IPS-20b (cell line): ENCODE results near the gene SLC16A7.

Experiments used
- H3K27ac ChIP-seq: one replicate; pipeline ENCODE4 v1.5.1; 2013; ENCODE audit warnings: low read length
- H3K27me3 ChIP-seq: 2 replicates; pipeline ENCODE4 v1.6.1; 2013; ENCODE audit warnings: mild to moderate bottlenecking, low read length, inconsistent platforms; ENCODE audit not compliant: insufficient read depth
- H3K36me3 ChIP-seq: 2 replicates; pipeline ENCODE4 v1.6.1; 2013; ENCODE audit warnings: low read depth, mild to moderate bottlenecking, inconsistent platforms, low read length, moderate library complexity; ENCODE audit not compliant: insufficient read depth
- H3K4me1 ChIP-seq: 2 replicates; pipeline ENCODE4 v1.6.1; 2013; ENCODE audit warnings: mild to moderate bottlenecking, control low read depth, inconsistent platforms, low read length, moderate library complexity; ENCODE audit not compliant: insufficient read depth
- H3K4me3 ChIP-seq: 2 replicates; pipeline ENCODE4 v1.5.1; 2013; ENCODE audit warnings: mild to moderate bottlenecking, low read length, inconsistent platforms
- H3K9ac ChIP-seq: 2 replicates; pipeline ENCODE4 v1.6.1; 2013; ENCODE audit warnings: low read depth, mild to moderate bottlenecking, inconsistent platforms, low read length, moderate library complexity
- H3K9me3 ChIP-seq: 2 replicates; pipeline ENCODE4 v1.6.1; 2013; ENCODE audit warnings: mild to moderate bottlenecking, low read depth, low read length, inconsistent platforms; ENCODE audit not compliant: insufficient read depth

SLC16A7 gene

DNA sequence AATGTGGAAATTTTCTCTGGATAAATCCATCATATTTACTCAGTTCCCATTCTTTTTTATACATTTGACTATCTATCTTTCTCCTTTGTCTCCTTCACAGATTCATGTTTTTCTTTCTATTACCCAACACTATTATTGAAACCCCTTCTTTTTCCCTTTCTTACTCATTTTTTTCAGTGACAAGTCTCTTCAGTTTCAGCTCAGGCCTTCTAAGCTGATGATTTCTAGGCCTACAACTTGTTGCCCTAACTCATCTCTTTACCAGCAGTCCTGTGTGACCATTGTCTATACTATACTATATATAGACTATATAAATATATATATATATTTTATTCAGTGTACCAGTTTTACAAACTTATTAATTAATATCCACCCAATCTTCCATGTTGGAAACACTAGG is 31.8 kb downstream of the SLC16A7 start:
- no peaks in the 10 kb centered on the region for H3K4me1 ChIP-seq

GRCh38 chr12:59629890-59630289 is 34.1 kb downstream of the SLC16A7 start:
- Histone ChIP-seq H3K4me3 (no peak overlapping the region), H3K4me1 (no peaks in the 10 kb centered on the region), H3K36me3 (no peaks in the 10 kb centered on the region), H3K9me3 (no peaks in the 10 kb centered on the region), H3K27ac (no peak overlapping the region), H3K9ac (no peak overlapping the region), H3K27me3 (no peaks in the 10 kb centered on the region)

More for the DNA sequence above, 31.8 kb downstream of the SLC16A7 start:
- H3K27me3 ChIP-seq = no peaks in the 10 kb centered on the region
- H3K27ac ChIP-seq = no peak overlapping the region
- no peak overlapping the region for H3K9ac ChIP-seq
- H3K9me3 ChIP-seq = no peaks in the 10 kb centered on the region
- H3K4me3 ChIP-seq = no peak overlapping the region
- no peaks in the 10 kb centered on the region for H3K36me3 ChIP-seq

GRCh38 chr12:59632408-59632807 is 36.6 kb downstream of the SLC16A7 start:
- Histone ChIP-seq H3K36me3 (no peaks in the 10 kb centered on the region), H3K27ac (no peak overlapping the region), H3K27me3 (no peaks in the 10 kb centered on the region), H3K9ac (no peak overlapping the region), H3K4me1 (no peaks in the 10 kb centered on the region), H3K9me3 (no peaks in the 10 kb centered on the region), H3K4me3 (no peak overlapping the region)

- H3K27ac ChIP-seq = no peak overlapping the region
- H3K36me3 ChIP-seq = no peaks in the 10 kb centered on the region
- H3K9me3 ChIP-seq = no peaks in the 10 kb centered on the region
- no peak overlapping the region for H3K9ac ChIP-seq
- no peaks in the 10 kb centered on the region for H3K27me3 ChIP-seq
- H3K4me1 ChIP-seq = no peaks in the 10 kb centered on the region
- no peak overlapping the region for H3K4me3 ChIP-seq
Measured at GRCh38 chr12:59634254-59634653, 38.4 kb downstream of the SLC16A7 start.

- no peaks in the 10 kb centered on the region for H3K36me3 ChIP-seq
- no peaks in the 10 kb centered on the region for H3K4me1 ChIP-seq
- no peaks in the 10 kb centered on the region for H3K27me3 ChIP-seq
- H3K9me3 ChIP-seq = no peaks in the 10 kb centered on the region
- no peak overlapping the region for H3K9ac ChIP-seq
- no peak overlapping the region for H3K27ac ChIP-seq
- H3K4me3 ChIP-seq = no peak overlapping the region
Measured at GRCh38 chr12:59636945-59637691, 41.3 kb downstream of the SLC16A7 start.

GRCh38 chr12:59637692-59638070 is 41.9 kb downstream of the SLC16A7 start:
- H3K27ac ChIP-seq = no peak overlapping the region
- H3K9me3 ChIP-seq = no peaks in the 10 kb centered on the region
- H3K4me3 ChIP-seq = no peak overlapping the region
- H3K36me3 ChIP-seq = no peaks in the 10 kb centered on the region
- H3K27me3 ChIP-seq = no peaks in the 10 kb centered on the region
- no peak overlapping the region for H3K9ac ChIP-seq
- H3K4me1 ChIP-seq = no peaks in the 10 kb centered on the region

GRCh38 chr12:59643550-59643949 is 47.7 kb downstream of the SLC16A7 start:
- no peaks in the 10 kb centered on the region; the same call in 1 of the 2 replicates for H3K9me3 ChIP-seq
- no peaks in the 10 kb centered on the region for H3K4me1 ChIP-seq
- H3K9ac ChIP-seq = no peak overlapping the region
- no peak overlapping the region for H3K4me3 ChIP-seq
- no peaks in the 10 kb centered on the region for H3K27me3 ChIP-seq
- H3K27ac ChIP-seq = no peak overlapping the region
- H3K36me3 ChIP-seq = no peaks in the 10 kb centered on the region

- Histone ChIP-seq H3K36me3 (no peaks in the 10 kb centered on the region), H3K9me3 (no peaks in the 10 kb centered on the region; the same call in 1 of the 2 replicates), H3K27ac (no peak overlapping the region), H3K27me3 (no peaks in the 10 kb centered on the region), H3K4me3 (no peak overlapping the region), H3K9ac (no peak overlapping the region), H3K4me1 (no peaks in the 10 kb centered on the region)
Measured at GRCh38 chr12:59645242-59645641, 49.4 kb downstream of the SLC16A7 start.

GRCh38 chr12:59646636-59647035 is 50.8 kb downstream of the SLC16A7 start:
- Histone ChIP-seq H3K4me3 (no peak overlapping the region), H3K9ac (no peak overlapping the region), H3K4me1 (no peaks in the 10 kb centered on the region)

GRCh38 chr12:59649203-59649602 is 53.4 kb downstream of the SLC16A7 start:
- no peak overlapping the region for H3K4me3 ChIP-seq
- H3K27me3 ChIP-seq = no peaks in the 10 kb centered on the region
- no peaks in the 10 kb centered on the region; the same call in 1 of the 2 replicates for H3K9me3 ChIP-seq
- no peaks in the 10 kb centered on the region for H3K4me1 ChIP-seq
- H3K9ac ChIP-seq = no peak overlapping the region
- no peaks in the 10 kb centered on the region for H3K36me3 ChIP-seq
- no peak overlapping the region for H3K27ac ChIP-seq

More at GRCh38 chr12:59646636-59647035, 50.8 kb downstream of the SLC16A7 start:
- Histone ChIP-seq H3K9me3 (no peaks in the 10 kb centered on the region; the same call in 1 of the 2 replicates), H3K36me3 (no peaks in the 10 kb centered on the region), H3K27ac (no peak overlapping the region), H3K27me3 (no peaks in the 10 kb centered on the region)

DNA sequence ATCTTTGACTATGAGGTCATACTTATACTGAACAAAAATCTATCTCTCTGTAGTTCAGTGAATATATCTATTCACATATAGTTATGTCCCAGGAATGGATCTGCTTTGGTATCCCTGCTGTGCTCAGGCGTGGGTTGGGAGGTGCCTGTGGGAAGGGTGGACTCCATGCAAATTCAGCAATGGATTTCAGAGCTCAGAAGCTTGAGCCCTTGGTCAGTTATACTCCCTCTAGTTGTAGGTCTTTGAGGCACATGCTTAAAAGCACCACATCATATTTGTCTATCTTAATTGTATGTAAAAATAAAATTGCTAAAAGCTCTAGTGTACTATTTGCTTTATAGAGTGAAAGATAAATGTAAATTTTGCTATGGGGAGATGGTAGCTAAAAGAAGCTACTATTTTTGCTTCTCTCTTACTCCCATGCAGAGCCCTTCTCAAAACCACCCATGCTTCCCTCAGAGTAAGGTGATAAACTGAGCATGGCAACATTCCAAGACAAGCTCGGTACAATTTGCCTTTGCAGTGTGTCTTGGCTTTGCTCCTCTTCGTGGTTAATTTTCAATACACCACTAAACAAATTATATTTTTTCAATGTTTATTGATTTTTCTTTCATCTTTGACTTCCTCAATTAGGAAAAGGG is 54.9 kb downstream of the SLC16A7 start:
- Histone ChIP-seq H3K9ac (no peak overlapping the region), H3K9me3 (no peaks in the 10 kb centered on the region; the same call in 1 of the 2 replicates)

More for the DNA sequence above, 54.9 kb downstream of the SLC16A7 start:
- Histone ChIP-seq H3K4me1 (no peaks in the 10 kb centered on the region), H3K36me3 (no peaks in the 10 kb centered on the region), H3K27ac (no peak overlapping the region), H3K4me3 (no peak overlapping the region), H3K27me3 (no peaks in the 10 kb centered on the region)
